ENCODE measurements around the gene ATP13A5. TPM values are rescaled to one million over a fixed set of nuclear protein-coding genes. Genes with fewer than 3 reads are reported as not detected.

Gene ATP13A5
- total RNA-seq, 1 experiment from 2014 or later, result not detected

DNA sequence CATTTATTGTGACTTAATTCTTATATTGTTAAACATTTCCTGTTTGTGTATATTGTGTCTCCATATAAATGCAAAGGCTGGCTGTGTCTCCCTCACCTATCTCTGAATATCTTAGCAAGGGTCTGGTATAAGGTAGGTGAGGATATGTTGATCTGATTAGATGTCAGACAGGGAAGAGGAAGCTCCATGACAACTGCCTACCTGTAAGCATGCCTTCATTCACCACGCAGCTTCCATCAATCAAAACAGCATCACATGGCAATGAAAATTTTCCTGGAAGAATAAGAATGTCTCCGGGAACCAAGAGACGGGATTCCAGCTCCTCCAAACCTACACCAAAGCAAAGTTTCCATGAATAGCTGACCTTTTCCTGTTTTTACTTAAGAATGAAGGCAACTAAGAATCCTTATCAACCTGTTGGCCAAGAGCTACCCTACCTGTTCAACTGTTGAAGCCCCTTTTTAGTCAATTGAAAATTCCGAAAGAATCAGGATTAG, 34.8 kb downstream of the ATP13A5 start:
- Histone ChIP-seq H3K27me3 (ENCODE audit: control insufficient read depth, insufficient read depth, low read length) (no peaks in the 10 kb centered on the region), H3K36me3 (ENCODE audit: control insufficient read depth, insufficient read depth, low read length) (no peaks in the 10 kb centered on the region), H3K27ac (ENCODE audit: low read length) (no peak overlapping the region), H3K4me3 (ENCODE audit: low read depth in 2 of 2, low read length in 2 of 2) (no peak overlapping the region), H3K4me1 (ENCODE audit: control insufficient read depth, insufficient read depth, low read length) (no peaks in the 10 kb centered on the region), H3K9me3 (ENCODE audit: control insufficient read depth, insufficient read depth, low read depth, low read length) (no peaks in the 10 kb centered on the region)
- no peak for TF ChIP-seq TCF7L2 (IDR thresholded peaks at IDR 0.05; ENCODE audit: low read depth, low read length)
- ChIA-PET POLR2A (no interaction called here), CTCF (no interaction called here)
- no TSS peak for BruUV-seq (replicated peaks)
- intact Hi-C loops (cut with micrococcal nuclease; ENCODE audit: unreplicated experiment) (no loop called here), in situ Hi-C loops (cut with HindIII; ENCODE audit: low pct_unique_long_range_greater_than_20kb, low sequenced_read_pairs) (no loop called here)
- DNase-seq (ENCODE audit: low read depth, low spot score) (no peak), ATAC-seq (no peak)

DNA sequence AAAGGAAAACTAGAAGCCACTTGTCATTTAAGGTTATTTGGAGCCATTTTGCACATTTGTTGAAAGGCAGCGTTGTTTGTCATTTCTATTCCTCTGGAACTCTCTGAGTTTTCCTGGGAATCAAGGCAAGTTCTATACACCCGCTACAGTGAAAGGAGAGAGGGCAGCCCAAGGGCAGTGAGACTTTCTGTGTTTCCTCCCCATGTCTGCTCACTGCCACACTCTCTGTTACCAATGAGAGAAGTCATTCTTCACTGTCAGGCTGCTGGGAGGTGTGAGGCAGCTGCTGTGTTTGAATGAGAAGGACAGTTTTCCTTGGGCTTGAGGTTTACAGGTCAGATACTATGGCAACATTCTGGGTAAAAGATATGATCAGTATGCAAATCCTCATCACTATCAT, 36.0 kb downstream of the ATP13A5 start:
- H3K4me1 ChIP-seq (ENCODE audit: control insufficient read depth, insufficient read depth, low read length), result no peaks in the 10 kb centered on the region
- intact Hi-C loops (cut with micrococcal nuclease; ENCODE audit: unreplicated experiment), result no loop called here
- no peak overlapping the region for H3K27ac ChIP-seq (ENCODE audit: low read length)
- no peaks in the 10 kb centered on the region for H3K27me3 ChIP-seq (ENCODE audit: control insufficient read depth, insufficient read depth, low read length)
- DNase-seq (ENCODE audit: low read depth, low spot score) (no peak), ATAC-seq (no peak)
- H3K4me3 ChIP-seq (ENCODE audit: low read depth in 2 of 2, low read length in 2 of 2), result no peak overlapping the region
- TF ChIP-seq POLR2AphosphoS5 (IDR thresholded peaks at IDR 0.05; ENCODE audit: low read depth, low read length) (no peak), SIN3A (IDR thresholded peaks at IDR 0.05; ENCODE audit: borderline replicate concordance, insufficient read depth, low read depth, low read length) (no peak), TCF7L2 (IDR thresholded peaks at IDR 0.05; ENCODE audit: low read depth, low read length) (no peak)
- TF ChIP-seq, protein P1, sequence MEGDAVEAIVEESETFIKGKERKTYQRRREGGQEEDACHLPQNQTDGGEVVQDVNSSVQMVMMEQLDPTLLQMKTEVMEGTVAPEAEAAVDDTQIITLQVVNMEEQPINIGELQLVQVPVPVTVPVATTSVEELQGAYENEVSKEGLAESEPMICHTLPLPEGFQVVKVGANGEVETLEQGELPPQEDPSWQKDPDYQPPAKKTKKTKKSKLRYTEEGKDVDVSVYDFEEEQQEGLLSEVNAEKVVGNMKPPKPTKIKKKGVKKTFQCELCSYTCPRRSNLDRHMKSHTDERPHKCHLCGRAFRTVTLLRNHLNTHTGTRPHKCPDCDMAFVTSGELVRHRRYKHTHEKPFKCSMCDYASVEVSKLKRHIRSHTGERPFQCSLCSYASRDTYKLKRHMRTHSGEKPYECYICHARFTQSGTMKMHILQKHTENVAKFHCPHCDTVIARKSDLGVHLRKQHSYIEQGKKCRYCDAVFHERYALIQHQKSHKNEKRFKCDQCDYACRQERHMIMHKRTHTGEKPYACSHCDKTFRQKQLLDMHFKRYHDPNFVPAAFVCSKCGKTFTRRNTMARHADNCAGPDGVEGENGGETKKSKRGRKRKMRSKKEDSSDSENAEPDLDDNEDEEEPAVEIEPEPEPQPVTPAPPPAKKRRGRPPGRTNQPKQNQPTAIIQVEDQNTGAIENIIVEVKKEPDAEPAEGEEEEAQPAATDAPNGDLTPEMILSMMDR (IDR thresholded peaks at IDR 0.05), result no peak
- TF ChIP-seq, protein P2, sequence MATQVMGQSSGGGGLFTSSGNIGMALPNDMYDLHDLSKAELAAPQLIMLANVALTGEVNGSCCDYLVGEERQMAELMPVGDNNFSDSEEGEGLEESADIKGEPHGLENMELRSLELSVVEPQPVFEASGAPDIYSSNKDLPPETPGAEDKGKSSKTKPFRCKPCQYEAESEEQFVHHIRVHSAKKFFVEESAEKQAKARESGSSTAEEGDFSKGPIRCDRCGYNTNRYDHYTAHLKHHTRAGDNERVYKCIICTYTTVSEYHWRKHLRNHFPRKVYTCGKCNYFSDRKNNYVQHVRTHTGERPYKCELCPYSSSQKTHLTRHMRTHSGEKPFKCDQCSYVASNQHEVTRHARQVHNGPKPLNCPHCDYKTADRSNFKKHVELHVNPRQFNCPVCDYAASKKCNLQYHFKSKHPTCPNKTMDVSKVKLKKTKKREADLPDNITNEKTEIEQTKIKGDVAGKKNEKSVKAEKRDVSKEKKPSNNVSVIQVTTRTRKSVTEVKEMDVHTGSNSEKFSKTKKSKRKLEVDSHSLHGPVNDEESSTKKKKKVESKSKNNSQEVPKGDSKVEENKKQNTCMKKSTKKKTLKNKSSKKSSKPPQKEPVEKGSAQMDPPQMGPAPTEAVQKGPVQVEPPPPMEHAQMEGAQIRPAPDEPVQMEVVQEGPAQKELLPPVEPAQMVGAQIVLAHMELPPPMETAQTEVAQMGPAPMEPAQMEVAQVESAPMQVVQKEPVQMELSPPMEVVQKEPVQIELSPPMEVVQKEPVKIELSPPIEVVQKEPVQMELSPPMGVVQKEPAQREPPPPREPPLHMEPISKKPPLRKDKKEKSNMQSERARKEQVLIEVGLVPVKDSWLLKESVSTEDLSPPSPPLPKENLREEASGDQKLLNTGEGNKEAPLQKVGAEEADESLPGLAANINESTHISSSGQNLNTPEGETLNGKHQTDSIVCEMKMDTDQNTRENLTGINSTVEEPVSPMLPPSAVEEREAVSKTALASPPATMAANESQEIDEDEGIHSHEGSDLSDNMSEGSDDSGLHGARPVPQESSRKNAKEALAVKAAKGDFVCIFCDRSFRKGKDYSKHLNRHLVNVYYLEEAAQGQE (IDR thresholded peaks at IDR 0.05; ENCODE audit: insufficient read depth in 1 of 2, low read depth in 2 of 2, low read length in 1 of 2), result no peak
- BruUV-seq (replicated peaks), result no TSS peak
- ChIA-PET POLR2A (no interaction called here), CTCF (no interaction called here)
- H3K36me3 ChIP-seq (ENCODE audit: control insufficient read depth, insufficient read depth, low read length), result no peaks in the 10 kb centered on the region
- in situ Hi-C loops (cut with HindIII; ENCODE audit: low pct_unique_long_range_greater_than_20kb, low sequenced_read_pairs), result no loop called here
- no peaks in the 10 kb centered on the region for H3K9me3 ChIP-seq (ENCODE audit: control insufficient read depth, insufficient read depth, low read depth, low read length)

DNA sequence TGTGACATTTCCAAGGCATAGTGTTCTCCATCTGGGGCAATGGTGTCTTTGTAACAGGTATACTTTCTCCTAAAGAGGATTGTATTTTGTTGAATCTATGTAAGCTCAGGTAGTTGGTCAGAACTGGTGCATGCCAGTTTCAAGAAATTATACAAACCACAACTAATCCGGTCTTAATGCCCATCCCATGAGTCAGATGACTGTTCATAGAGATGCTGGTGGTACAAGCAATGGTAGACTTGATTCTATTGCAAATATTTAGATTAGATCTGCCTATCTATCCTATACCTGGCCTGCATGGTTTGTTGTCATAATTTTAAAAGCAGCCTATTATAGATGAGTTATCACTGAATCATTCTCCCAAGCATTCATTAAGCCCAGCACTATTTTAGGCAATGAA, 43.5 kb downstream of the ATP13A5 start:
- Histone ChIP-seq H3K4me3 (ENCODE audit: low read depth in 2 of 2, low read length in 2 of 2) (no peak overlapping the region), H3K4me1 (ENCODE audit: control insufficient read depth, insufficient read depth, low read length) (no peaks in the 10 kb centered on the region), H3K36me3 (ENCODE audit: control insufficient read depth, insufficient read depth, low read length) (no peaks in the 10 kb centered on the region), H3K27me3 (ENCODE audit: control insufficient read depth, insufficient read depth, low read length) (no peaks in the 10 kb centered on the region), H3K9me3 (ENCODE audit: control insufficient read depth, insufficient read depth, low read depth, low read length) (no peaks in the 10 kb centered on the region), H3K27ac (ENCODE audit: low read length) (no peak overlapping the region)
- CTCF ChIA-PET, result no interaction called here
- POLR2A ChIA-PET, result no interaction called here
- no peak for TF ChIP-seq TCF7L2 (IDR thresholded peaks at IDR 0.05; ENCODE audit: low read depth, low read length)
- TF ChIP-seq SIN3A (IDR thresholded peaks at IDR 0.05; ENCODE audit: borderline replicate concordance, insufficient read depth, low read depth, low read length), result no peak
- TF ChIP-seq, protein P2 (IDR thresholded peaks at IDR 0.05; ENCODE audit: insufficient read depth in 1 of 2, low read depth in 2 of 2, low read length in 1 of 2), result no peak
- TF ChIP-seq POLR2AphosphoS5 (IDR thresholded peaks at IDR 0.05; ENCODE audit: low read depth, low read length), result no peak
- TF ChIP-seq, protein P1 (IDR thresholded peaks at IDR 0.05), result no peak
- in situ Hi-C loops (cut with HindIII; ENCODE audit: low pct_unique_long_range_greater_than_20kb, low sequenced_read_pairs) (no loop called here), intact Hi-C loops (cut with micrococcal nuclease; ENCODE audit: unreplicated experiment) (no loop called here)
- DNase-seq (ENCODE audit: low read depth, low spot score), result no peak
- ATAC-seq, result no peak
- BruUV-seq (replicated peaks), result no TSS peak

Data from Panc1 (cell line).